Liver (tissue), 9 donors: ENCODE data around the gene ZBTB4. TPM values are rescaled to one million over a fixed set of nuclear protein-coding genes. Genes with fewer than 3 reads are reported as not detected.

Experiments
- DNase-seq: peaks from one replicate; pipeline ENCODE4 v3.0.0-alpha.2; 2017; ENCODE audit warnings: low spot score
- H3K27ac ChIP-seq, 2 donors: one replicate each; pipeline ENCODE4 v1.7.0; 2013; ENCODE audit warnings: inconsistent platforms in 2 of 2, low read length in 2 of 2, control low read depth in 1 of 2, low read depth in 1 of 2, mild to moderate bottlenecking in 1 of 2
- H3K27me3 ChIP-seq, 4 donors: one replicate each; pipeline versions ENCODE4 v1.6.1 to v1.7.0; 2013; ENCODE audit warnings: low read length in 3 of 4, inconsistent platforms in 1 of 4, mild to moderate bottlenecking in 1 of 4, moderate library complexity in 1 of 4; ENCODE audit not compliant: control insufficient read depth in 4 of 4, insufficient read depth in 4 of 4
- H3K36me3 ChIP-seq, 4 donors: one replicate each; pipeline versions ENCODE4 v1.6.1 to v1.7.0; 2013; ENCODE audit warnings: low read length in 3 of 4, mild to moderate bottlenecking in 3 of 4, low read depth in 1 of 4, moderate library complexity in 1 of 4; ENCODE audit not compliant: control insufficient read depth in 4 of 4, insufficient read depth in 3 of 4
- H3K4me1 ChIP-seq, 4 donors: one replicate each; pipeline versions ENCODE4 v1.6.1 to v1.7.0; 2013; ENCODE audit warnings: low read length in 3 of 4, mild to moderate bottlenecking in 3 of 4, moderate library complexity in 1 of 4; ENCODE audit not compliant: control insufficient read depth in 4 of 4, insufficient read depth in 4 of 4
- H3K4me3 ChIP-seq, 3 donors: one replicate each; pipeline versions ENCODE4 v1.6.1 to v1.7.0; 2013; ENCODE audit warnings: low read length in 3 of 3, control low read depth in 1 of 3, low read depth in 1 of 3, mild to moderate bottlenecking in 1 of 3
- H3K9ac ChIP-seq, 2 donors: one replicate each; pipeline ENCODE4 v1.7.0; 2013; ENCODE audit warnings: low read length in 2 of 2, mild to moderate bottlenecking in 2 of 2, moderate library complexity in 2 of 2, control low read depth in 1 of 2, low read depth in 1 of 2
- H3K9me3 ChIP-seq, 4 donors: one replicate each; pipeline versions ENCODE4 v1.6.1 to v1.7.0; 2013; ENCODE audit warnings: low read length in 3 of 4; ENCODE audit not compliant: control insufficient read depth in 4 of 4
- ATF3 ChIP-seq: IDR thresholded peaks from 2 replicates; pipeline ENCODE4 v1.6.1; 2016; ENCODE audit warnings: antibody characterized with exemption
- CTCF ChIP-seq: fragments of 150-350 bp; IDR thresholded peaks from 2 replicates; pipeline ENCODE4 v1.5.1; 2017; ENCODE audit warnings: improper control_type of control experiment, low read depth, low read length; ENCODE audit not compliant: missing input control
- EGR1 ChIP-seq, 2 donors: IDR thresholded peaks; 2 replicates each; pipeline ENCODE4 v1.6.1; 2016 to 2018; ENCODE audit warnings: antibody characterized with exemption in 2 of 2, low read depth in 2 of 2
- FOXA1 ChIP-seq: IDR thresholded peaks from 2 replicates; pipeline ENCODE4 v1.6.1; 2016; ENCODE audit warnings: antibody characterized with exemption
- FOXA2 ChIP-seq: IDR thresholded peaks from 2 replicates; pipeline ENCODE4 v1.6.1; 2016; ENCODE audit warnings: antibody characterized with exemption
- GABPA ChIP-seq, 2 donors: IDR thresholded peaks in 1 of 2; conservative IDR thresholded peaks in 1 of 2; 2 replicates each; pipeline ENCODE4 v1.6.1; 2016; ENCODE audit warnings: antibody characterized with exemption in 2 of 2, mild to moderate bottlenecking in 1 of 2, moderate library complexity in 1 of 2
- HNF4G ChIP-seq: IDR thresholded peaks from 2 replicates; pipeline ENCODE4 v1.6.1; 2016; ENCODE audit warnings: antibody characterized with exemption
- JUND ChIP-seq, 2 donors: IDR thresholded peaks; 2 replicates each; pipeline ENCODE4 v1.6.1; 2016; ENCODE audit warnings: antibody characterized with exemption in 2 of 2
- NR2F2 ChIP-seq: IDR thresholded peaks from 2 replicates; pipeline ENCODE4 v1.6.1; 2016; ENCODE audit warnings: antibody characterized with exemption
- RAD21 ChIP-seq, 2 donors: IDR thresholded peaks; 2 replicates each; pipeline ENCODE4 v1.6.1; 2016; ENCODE audit warnings: antibody characterized with exemption in 2 of 2, mild to moderate bottlenecking in 2 of 2
- RXRA ChIP-seq, 2 donors: IDR thresholded peaks; 2 replicates each; pipeline ENCODE4 v1.6.1; 2017 to 2018; ENCODE audit warnings: antibody characterized with exemption in 2 of 2, mild to moderate bottlenecking in 1 of 2
- SP1 ChIP-seq: IDR thresholded peaks from 2 replicates; pipeline ENCODE4 v1.6.1; 2018; ENCODE audit warnings: antibody characterized with exemption, mild to moderate bottlenecking
- TAF1 ChIP-seq: conservative IDR thresholded peaks from 2 replicates; pipeline ENCODE4 v1.6.1; 2016; ENCODE audit warnings: antibody characterized with exemption, mild to moderate bottlenecking
- YY1 ChIP-seq: IDR thresholded peaks from 2 replicates; pipeline ENCODE4 v1.6.1; 2016; ENCODE audit warnings: antibody characterized with exemption, mild to moderate bottlenecking
- whole genome bisulfite sequencing: extraction: QIAGEN DNeasy Blood & Tissue Kit; methylation state at CpG from one replicate; pipeline ENCODE4 v1.1.7; 2013; 5-methylcytosine and 5-hydroxymethylcytosine counted together
- polyA plus RNA-seq, 2 donors: library from polyadenylated mRNA; stranded (reverse) in 1 of 2; unstranded in 1 of 2; fragments of 200-250 nt in 1 of 2; fragments of >200 nt in 1 of 2; fragmentation: Nextera tagmentation in 1 of 2; extraction: Ambion mirVana in 1 of 2; gene quantifications; one replicate each; pipeline versions ENCODE4 v1.2.1 to v1.2.3, GENCODE V29; 2013 to 2015
- total RNA-seq, 2 donors: library from RNA; depleted of rRNA; stranded (reverse); fragments of >200 nt; gene quantifications; one replicate each; pipeline ENCODE4 v1.2.3, GENCODE V29; 2014
- TF ChIP-seq, protein P1 (sequence below): IDR thresholded peaks from 2 replicates; pipeline ENCODE4 v1.6.1; 2016; ENCODE audit warnings: antibody characterized with exemption
- TF ChIP-seq, protein P2 (sequence below): IDR thresholded peaks from 2 replicates; pipeline ENCODE4 v1.6.1; 2016; ENCODE audit warnings: antibody characterized with exemption, mild to moderate bottlenecking
- TF ChIP-seq, protein P3 (sequence below): IDR thresholded peaks from 2 replicates; pipeline ENCODE4 v1.6.1; 2016; ENCODE audit warnings: antibody characterized with exemption
- donor health status: healthy.
- donor health status: healthy.
- donor health status: healthy.
- donor health status: healthy.
- donor health status: healthy.

Gene ZBTB4
- total and polyA plus RNA-seq, 4 donors, result 1.5 to 6.0 (median 5.1) TPM

DNA sequence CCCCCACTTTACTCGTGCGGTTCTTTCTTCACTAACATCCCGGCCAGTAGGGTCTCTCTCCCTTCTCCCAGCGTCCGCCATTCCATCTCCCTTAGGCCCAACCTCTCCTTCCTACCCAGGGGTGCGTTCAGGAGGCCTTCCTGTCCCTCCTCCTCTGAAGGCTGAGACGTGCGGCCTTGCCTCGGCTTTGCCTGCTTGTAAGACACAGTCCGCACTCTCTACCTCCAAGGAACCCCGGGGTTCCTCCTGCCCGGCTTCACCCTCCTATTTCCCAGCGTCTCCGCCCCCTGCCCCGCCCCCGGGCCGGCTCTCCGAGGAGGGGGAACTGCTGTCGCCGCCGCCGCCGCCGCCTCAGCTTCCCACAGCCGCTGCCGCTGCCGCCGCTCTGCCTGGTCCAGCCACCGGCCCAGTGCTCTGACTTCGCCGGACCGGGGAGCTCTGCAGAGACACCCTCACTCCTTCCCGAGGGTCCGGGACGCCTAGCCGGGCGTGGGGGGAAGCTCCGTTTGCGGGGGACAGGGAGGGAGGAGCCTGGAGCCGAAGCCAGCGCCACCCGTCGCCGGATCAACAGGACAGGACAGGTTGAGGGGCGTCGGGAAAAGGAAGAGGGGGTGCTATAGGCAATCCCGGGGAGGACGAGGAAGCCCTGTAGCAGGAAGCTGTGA lies 41.3 kb downstream of the ZBTB4 start:
- Histone ChIP-seq H3K4me1 (peaks cover 20 to 48% (median 39%) of the 10 kb centered on the region in 4 donors), H3K9ac (no peak overlapping the region), H3K9me3 (no peaks in the 10 kb centered on the region), H3K27me3 (peaks cover 0 to 3% (median 0%) of the 10 kb centered on the region in 4 donors), H3K27ac (no peak overlapping the region), H3K36me3 (no peaks in the 10 kb centered on the region), H3K4me3 (peak overlapping the region in 1 of 3 donors; percentile 26)
- peak; percentile 46 for DNase-seq
- no peak for TF ChIP-seq FOXA2
- no peak for TF ChIP-seq RAD21 (IDR thresholded peaks at IDR 0.05)
- no peak for TF ChIP-seq HNF4G
- TF ChIP-seq CTCF, result no peak
- TF ChIP-seq YY1, result no peak
- no peak for TF ChIP-seq ATF3
- 42% methylated on average over 48 of the region's 48 CpGs for WGBS

GRCh38 chr17:7437369-7437863 lies 42.0 kb downstream of the ZBTB4 start:
- 25% methylated on average over 31 of the region's 31 CpGs for WGBS
- no peak for DNase-seq
- H3K9me3 ChIP-seq, result no peaks in the 10 kb centered on the region
- peaks cover 20 to 48% (median 39%) of the 10 kb centered on the region in 4 donors for H3K4me1 ChIP-seq
- no peaks in the 10 kb centered on the region for H3K36me3 ChIP-seq
- peaks cover 0 to 3% (median 0%) of the 10 kb centered on the region in 4 donors for H3K27me3 ChIP-seq
- H3K27ac ChIP-seq, result peak overlapping the region in 1 of 2 donors; percentile 69
- no peak overlapping the region for H3K9ac ChIP-seq
- H3K4me3 ChIP-seq, result peak overlapping the region in 1 of 3 donors; percentile 31
- TF ChIP-seq CTCF (no peak), RXRA (IDR thresholded peaks at IDR 0.05) (no peak), GABPA (IDR thresholded peaks at IDR 0.05 in 1 of 2, conservative IDR thresholded peaks at IDR 0.05 in 1 of 2) (no peak), HNF4G (no peak), TAF1 (no peak), RAD21 (IDR thresholded peaks at IDR 0.05) (no peak), SP1 (no peak), EGR1 (IDR thresholded peaks at IDR 0.05; ENCODE audit: low read depth in 2 of 2) (no peak), YY1 (no peak), NR2F2 (no peak), FOXA2 (no peak), JUND (IDR thresholded peaks at IDR 0.05) (no peak), FOXA1 (no peak)
- TF ChIP-seq, protein P1, sequence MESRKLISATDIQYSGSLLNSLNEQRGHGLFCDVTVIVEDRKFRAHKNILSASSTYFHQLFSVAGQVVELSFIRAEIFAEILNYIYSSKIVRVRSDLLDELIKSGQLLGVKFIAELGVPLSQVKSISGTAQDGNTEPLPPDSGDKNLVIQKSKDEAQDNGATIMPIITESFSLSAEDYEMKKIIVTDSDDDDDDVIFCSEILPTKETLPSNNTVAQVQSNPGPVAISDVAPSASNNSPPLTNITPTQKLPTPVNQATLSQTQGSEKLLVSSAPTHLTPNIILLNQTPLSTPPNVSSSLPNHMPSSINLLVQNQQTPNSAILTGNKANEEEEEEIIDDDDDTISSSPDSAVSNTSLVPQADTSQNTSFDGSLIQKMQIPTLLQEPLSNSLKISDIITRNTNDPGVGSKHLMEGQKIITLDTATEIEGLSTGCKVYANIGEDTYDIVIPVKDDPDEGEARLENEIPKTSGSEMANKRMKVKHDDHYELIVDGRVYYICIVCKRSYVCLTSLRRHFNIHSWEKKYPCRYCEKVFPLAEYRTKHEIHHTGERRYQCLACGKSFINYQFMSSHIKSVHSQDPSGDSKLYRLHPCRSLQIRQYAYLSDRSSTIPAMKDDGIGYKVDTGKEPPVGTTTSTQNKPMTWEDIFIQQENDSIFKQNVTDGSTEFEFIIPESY, result no peak
- TF ChIP-seq, protein P2, sequence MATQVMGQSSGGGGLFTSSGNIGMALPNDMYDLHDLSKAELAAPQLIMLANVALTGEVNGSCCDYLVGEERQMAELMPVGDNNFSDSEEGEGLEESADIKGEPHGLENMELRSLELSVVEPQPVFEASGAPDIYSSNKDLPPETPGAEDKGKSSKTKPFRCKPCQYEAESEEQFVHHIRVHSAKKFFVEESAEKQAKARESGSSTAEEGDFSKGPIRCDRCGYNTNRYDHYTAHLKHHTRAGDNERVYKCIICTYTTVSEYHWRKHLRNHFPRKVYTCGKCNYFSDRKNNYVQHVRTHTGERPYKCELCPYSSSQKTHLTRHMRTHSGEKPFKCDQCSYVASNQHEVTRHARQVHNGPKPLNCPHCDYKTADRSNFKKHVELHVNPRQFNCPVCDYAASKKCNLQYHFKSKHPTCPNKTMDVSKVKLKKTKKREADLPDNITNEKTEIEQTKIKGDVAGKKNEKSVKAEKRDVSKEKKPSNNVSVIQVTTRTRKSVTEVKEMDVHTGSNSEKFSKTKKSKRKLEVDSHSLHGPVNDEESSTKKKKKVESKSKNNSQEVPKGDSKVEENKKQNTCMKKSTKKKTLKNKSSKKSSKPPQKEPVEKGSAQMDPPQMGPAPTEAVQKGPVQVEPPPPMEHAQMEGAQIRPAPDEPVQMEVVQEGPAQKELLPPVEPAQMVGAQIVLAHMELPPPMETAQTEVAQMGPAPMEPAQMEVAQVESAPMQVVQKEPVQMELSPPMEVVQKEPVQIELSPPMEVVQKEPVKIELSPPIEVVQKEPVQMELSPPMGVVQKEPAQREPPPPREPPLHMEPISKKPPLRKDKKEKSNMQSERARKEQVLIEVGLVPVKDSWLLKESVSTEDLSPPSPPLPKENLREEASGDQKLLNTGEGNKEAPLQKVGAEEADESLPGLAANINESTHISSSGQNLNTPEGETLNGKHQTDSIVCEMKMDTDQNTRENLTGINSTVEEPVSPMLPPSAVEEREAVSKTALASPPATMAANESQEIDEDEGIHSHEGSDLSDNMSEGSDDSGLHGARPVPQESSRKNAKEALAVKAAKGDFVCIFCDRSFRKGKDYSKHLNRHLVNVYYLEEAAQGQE, result no peak
- TF ChIP-seq, protein P3, sequence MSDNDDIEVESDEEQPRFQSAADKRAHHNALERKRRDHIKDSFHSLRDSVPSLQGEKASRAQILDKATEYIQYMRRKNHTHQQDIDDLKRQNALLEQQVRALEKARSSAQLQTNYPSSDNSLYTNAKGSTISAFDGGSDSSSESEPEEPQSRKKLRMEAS, result no peak
